ENCODE data around the gene C6orf47.

DNA sequence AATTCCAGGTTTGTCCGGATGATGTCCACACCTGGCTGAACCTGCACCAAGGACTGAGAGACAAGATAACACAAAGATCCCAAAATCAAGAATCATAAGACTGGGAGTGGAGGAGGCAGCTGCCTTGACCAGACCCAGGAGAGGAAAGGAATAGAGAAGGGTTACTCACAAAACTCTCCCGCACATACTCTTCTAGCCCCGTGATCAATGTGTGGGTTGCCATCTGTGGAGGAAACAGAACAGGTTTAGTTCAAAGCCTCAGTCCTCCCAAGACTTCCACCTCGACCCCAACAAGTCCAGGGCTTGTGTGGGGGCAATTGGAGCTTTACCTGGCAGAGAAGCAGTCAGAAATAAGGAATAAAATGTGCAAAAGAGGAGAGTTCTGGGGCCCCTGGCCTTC is 19.2 kb downstream of the C6orf47 start:
- no peak for TF ChIP-seq POLR2AphosphoS5 (IDR thresholded peaks at IDR 0.05; ENCODE audit: low read depth, low read length)
- no peak for TF ChIP-seq REST (IDR thresholded peaks at IDR 0.05; ENCODE audit: insufficient read depth in 1 of 2, low read depth in 2 of 2, low read length in 2 of 2)

Measured in PFSK-1 (cell line).